GM23338 (cell line): ENCODE data around the gene TMEM53.

Experiments used
- CREB1 ChIP-seq: fragments of 250-450 bp; sonication (Bioruptor Pico); IDR thresholded peaks from 2 replicates; pipeline ENCODE4 v1.5.0; 2020; ENCODE audit warnings: low read depth, mild to moderate bottlenecking, moderate library complexity
- EZH2 ChIP-seq: fragments of 200-600 bp; sonication (generic); IDR thresholded peaks from one replicate; pipeline ENCODE4 v1.8.0; 2017; ENCODE audit warnings: antibody characterized with exemption, mild to moderate bottlenecking, low read depth; ENCODE audit not compliant: unreplicated experiment
- EZH2phosphoT487 ChIP-seq: fragments of 200-600 bp; sonication (generic); IDR thresholded peaks from one replicate; pipeline ENCODE4 v1.8.1; 2018; ENCODE audit warnings: antibody characterized with exemption; ENCODE audit not compliant: unreplicated experiment
- JUNB ChIP-seq: IDR thresholded peaks from one replicate; pipeline ENCODE4 v1.6.1; 2016; ENCODE audit warnings: antibody characterized with exemption; ENCODE audit not compliant: unreplicated experiment
- POLR2AphosphoS5 ChIP-seq: IDR thresholded peaks from 2 replicates; pipeline ENCODE4 v1.6.1; 2016; ENCODE audit warnings: antibody characterized with exemption, low read depth
- REST ChIP-seq: IDR thresholded peaks from one replicate; pipeline ENCODE4 v1.6.1; 2018; ENCODE audit warnings: antibody characterized with exemption; ENCODE audit not compliant: unreplicated experiment
- STAT1 ChIP-seq: IDR thresholded peaks from one replicate; pipeline ENCODE4 v1.6.1; 2016; ENCODE audit warnings: antibody characterized with exemption; ENCODE audit not compliant: unreplicated experiment
- TF ChIP-seq, protein P1 (sequence below), 2 experiments: fragments of 200-600 bp in 1 of 2; sonication (generic) in 1 of 2; conservative IDR thresholded peaks; 2 replicates each; pipeline versions ENCODE4 v1.5.1 to v1.6.1; 2016 to 2017; ENCODE audit warnings: antibody characterized with exemption in 2 of 2, low read depth in 2 of 2, mild to moderate bottlenecking in 2 of 2, moderate library complexity in 1 of 2

DNA sequence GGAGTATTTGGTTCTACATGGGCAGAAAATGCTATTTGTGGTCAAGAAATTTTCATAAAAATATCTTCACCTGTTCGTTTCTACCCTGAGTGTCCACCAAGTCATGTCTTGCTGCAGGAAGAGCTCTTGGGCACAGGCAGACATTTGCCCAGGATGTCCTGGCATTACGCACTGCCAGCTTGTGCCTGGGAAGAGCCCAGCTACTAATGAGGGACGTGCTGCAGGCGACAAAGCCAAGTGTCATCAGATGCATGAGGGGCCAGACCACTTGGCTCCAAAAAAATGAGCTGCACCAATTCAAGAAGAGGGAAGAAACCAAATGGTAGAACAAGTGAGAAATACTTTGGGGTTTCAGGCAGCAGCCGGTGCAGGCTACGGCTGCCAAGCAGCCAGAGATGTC lies 43.8 kb upstream of the TMEM53 start:
- TF ChIP-seq POLR2AphosphoS5: no peak
- TF ChIP-seq, protein P1, sequence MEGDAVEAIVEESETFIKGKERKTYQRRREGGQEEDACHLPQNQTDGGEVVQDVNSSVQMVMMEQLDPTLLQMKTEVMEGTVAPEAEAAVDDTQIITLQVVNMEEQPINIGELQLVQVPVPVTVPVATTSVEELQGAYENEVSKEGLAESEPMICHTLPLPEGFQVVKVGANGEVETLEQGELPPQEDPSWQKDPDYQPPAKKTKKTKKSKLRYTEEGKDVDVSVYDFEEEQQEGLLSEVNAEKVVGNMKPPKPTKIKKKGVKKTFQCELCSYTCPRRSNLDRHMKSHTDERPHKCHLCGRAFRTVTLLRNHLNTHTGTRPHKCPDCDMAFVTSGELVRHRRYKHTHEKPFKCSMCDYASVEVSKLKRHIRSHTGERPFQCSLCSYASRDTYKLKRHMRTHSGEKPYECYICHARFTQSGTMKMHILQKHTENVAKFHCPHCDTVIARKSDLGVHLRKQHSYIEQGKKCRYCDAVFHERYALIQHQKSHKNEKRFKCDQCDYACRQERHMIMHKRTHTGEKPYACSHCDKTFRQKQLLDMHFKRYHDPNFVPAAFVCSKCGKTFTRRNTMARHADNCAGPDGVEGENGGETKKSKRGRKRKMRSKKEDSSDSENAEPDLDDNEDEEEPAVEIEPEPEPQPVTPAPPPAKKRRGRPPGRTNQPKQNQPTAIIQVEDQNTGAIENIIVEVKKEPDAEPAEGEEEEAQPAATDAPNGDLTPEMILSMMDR (conservative IDR thresholded peaks at IDR 0.05; ENCODE audit: low read depth in 2 of 2): no peak
- no peak for TF ChIP-seq EZH2
- no peak for TF ChIP-seq EZH2phosphoT487
- no peak for TF ChIP-seq REST
- no peak for TF ChIP-seq JUNB
- no peak for TF ChIP-seq STAT1
- TF ChIP-seq CREB1 (CRISPR knock-in tag): no peak
